ENCODE measurements around the gene PSMG2. TPM values are rescaled to one million over a fixed set of nuclear protein-coding genes. Genes with fewer than 3 reads are reported as not detected.
A peak's percentile ranks its signal among the peaks of the same experiment; 100 is the strongest.

PSMG2 gene
- 58.0 and 126 TPM in 2 replicates for total RNA-seq (ENCODE audit: low replicate concordance)

DNA sequence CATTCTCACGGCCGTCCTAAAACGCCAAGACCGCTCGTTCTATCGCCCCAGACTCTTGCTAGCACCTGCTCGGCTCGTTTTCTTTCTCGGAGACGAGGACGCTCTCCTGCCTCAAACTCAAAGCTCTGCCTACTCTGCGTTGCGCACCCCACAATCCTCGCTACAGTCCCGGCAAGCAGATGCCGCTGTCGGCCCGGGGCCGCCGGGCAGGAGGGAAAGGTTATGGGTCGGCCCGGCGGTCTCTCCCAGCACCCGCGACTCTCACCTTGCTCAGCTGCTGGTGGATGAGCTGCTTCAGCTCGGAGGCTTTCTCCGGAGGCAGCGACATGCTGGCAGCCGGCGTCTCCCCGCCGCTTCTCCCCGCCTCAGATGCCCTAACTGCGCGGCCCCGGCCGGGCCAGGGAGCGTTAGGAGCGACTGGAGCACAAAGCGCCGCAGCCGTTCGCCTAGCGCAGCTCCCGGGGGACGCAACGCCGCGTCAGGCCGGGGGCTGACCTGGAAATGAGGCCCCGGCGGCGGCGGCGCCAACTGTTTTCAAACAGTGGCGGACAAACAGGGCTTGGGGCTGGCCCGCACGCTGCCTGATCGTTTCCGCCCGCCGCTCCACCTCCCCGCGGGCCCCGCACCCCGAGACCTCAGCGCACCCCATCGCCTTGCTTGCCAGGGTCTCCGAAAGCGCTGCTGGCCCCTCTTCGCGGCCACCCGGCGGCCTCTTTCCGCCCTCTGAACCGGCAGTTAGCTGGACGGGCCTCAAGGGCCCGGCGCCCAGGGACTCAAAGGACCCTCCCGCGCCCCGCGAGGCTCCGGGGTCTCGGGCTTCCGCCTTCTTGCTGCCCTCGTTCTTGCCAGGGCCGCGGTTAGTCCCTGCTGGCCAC lies at the start of gene PSMG2, which contains the start of gene CEP76:
Gene PSMG2 (plus strand): TSS at position 822 of the 875 bp plus-strand sequence. CDS start 66 bp downstream, outside the sequence.
Gene CEP76 (minus strand): TSS at position 503 of the 875 bp plus-strand sequence. CDS start 175 bp downstream, at position 328.
- DNase-seq (ENCODE audit: low read depth): peak; percentile 88
- peak within 1 kb of the TSS; percentile 89 for H3K4me3 ChIP-seq (ENCODE audit: low read depth, low read length)
- TF ChIP-seq CTCF (IDR thresholded peaks at IDR 0.05; ENCODE audit: insufficient read depth, low read length): no peak

DNA sequence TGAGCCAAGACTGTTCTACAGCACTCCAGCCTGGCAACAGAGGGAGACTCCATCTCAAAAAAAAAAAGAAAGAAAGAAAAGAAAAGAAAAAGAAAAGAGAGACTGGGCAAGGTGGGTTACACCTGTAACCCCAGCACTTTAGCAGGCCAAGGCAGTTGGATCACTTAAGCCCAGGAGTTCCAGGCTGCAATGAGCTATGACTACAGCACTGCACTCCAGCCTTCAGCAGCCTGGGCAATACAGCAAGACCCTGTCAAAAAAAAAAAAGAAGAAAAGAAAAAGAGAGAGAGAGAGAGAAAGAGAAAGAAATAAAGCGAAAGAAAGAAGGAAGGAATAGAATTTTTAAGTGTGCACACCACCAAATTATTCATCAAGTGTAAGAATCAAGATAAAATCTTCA lies 47.9 kb upstream of the PSMG2 start:
- no peak for TF ChIP-seq CTCF (IDR thresholded peaks at IDR 0.05; ENCODE audit: insufficient read depth, low read length)
- H3K4me3 ChIP-seq (ENCODE audit: low read depth, low read length): no peak overlapping the region
- DNase-seq (ENCODE audit: low read depth): no peak

GRCh38 chr18:12656605-12656937 lies 46.3 kb upstream of the PSMG2 start:
- peak overlapping the region; percentile 91 for H3K4me3 ChIP-seq (ENCODE audit: low read depth, low read length)
- no peak for DNase-seq (ENCODE audit: low read depth)
- no peak for TF ChIP-seq CTCF (IDR thresholded peaks at IDR 0.05; ENCODE audit: insufficient read depth, low read length)

DNA sequence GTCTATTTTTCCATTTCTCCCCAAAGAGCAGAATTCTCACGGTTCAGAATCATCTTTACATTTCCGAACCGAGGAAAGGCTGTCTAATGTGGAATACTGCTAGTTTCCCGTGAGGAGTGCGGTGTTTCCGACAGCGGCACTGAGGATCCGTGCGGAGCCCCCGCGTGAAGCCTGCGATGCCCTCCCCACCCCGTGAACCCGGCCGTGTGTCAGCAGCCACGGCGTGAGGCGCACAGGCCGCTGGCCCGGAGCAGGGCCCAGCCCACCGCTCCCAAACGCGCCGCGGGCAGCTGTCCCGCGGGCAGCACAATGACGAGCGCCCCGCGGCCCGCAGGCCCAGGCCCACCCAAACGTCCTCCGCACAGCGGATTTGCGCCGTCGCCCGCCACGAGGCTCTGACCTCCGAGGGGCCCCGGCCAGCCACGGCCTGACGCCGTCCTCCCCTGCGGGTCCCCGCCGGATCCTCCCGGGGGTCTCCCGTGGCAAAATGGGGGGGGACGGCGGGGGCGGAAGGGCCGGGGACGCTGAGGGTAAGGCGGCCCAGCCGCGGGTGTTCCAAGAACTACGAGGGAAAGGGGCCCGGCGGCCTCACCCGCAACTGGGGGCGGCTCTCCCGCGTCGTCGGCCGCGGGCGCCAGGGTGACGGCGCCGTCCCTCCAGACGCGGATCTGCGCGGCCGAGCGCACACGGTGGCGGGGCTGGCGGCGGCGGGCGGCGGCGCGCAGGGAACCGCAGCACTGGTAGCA lies 45.7 kb upstream of the PSMG2 start:
- H3K4me3 ChIP-seq (ENCODE audit: low read depth, low read length): peak overlapping the region; percentile 91
- DNase-seq (ENCODE audit: low read depth): peak; percentile 51
- TF ChIP-seq CTCF (IDR thresholded peaks at IDR 0.05; ENCODE audit: insufficient read depth, low read length): no peak

DNA sequence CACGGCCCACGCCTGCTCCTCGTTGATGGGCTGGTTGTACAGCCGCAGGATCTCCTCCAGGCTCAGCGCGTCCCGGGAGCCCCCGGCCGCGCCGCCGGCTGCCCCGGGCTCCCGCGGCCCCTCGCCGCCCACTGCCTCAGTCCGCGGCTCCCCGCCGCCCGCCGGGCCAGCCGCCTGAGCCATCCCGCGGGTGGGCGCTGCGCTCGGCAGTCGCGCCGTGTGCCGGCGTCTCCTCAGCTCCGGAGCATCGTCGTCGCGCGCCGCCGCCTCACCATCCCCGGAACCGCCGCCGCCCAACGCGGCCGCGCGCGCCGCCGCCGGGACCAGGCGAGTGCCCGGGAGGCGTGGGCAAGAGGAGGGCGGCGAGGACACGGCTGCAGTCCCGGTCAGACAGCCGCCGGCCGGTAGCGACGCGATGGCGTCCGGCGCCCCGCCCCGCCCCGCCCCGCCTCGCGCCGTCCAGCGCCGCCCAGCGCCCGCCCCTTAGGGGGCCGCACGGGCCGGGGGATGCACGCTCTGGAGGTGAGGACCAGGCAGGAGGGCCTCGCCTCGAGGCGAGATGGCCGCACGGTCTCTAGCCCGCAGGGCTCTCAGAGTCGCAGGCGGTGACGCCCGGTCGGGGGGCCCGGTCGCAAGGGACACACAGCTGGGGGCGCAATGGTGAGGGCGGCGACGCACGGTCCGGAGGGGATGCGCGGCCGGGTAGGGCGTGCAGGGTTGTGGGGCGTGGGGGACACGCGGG lies 45.0 kb upstream of the PSMG2 start, which contains the start of gene SPIRE1:
Gene SPIRE1 (minus strand): TSS at position 424 of the 742 bp plus-strand sequence. CDS start 241 bp downstream, at position 183.
- TF ChIP-seq CTCF (IDR thresholded peaks at IDR 0.05; ENCODE audit: insufficient read depth, low read length): no peak
- peak within 1 kb of the TSS; percentile 91 for H3K4me3 ChIP-seq (ENCODE audit: low read depth, low read length)
- peak; percentile 32 for DNase-seq (ENCODE audit: low read depth)

DNA sequence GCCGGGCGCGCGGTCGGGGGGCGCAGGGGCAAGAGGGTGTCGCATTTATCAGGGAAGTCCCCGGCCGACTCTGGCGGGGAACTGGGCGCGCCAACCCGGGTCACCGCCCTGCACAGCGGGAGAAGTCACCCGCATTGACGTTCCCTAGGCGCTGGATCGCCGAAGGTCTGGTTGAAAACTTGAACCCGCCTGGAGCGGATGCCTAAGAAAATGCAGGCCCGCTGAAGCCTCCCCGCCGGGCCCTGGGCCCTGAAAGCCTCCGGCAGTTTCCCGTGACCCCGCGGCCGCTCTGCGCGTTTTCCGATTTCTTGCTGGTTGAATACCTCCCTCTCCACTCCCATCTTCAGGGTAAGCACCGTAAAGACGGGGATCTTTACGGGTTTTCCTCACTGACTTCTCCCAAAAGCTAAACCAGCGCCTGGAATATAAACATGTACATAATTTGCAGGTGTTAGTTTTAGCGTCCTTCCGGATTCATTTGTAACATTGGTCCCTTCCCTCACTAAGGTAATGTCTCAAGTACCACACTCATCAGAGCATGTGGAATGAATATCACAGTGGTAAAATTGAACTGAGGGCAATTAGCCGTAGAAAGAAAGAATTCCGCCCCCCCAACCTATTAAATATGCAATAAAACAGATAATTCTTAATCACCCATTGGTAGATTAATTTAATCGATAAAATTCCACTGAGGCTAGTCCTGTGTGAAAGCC lies 44.3 kb upstream of the PSMG2 start:
- H3K4me3 ChIP-seq (ENCODE audit: low read depth, low read length): peak overlapping the region; percentile 91
- peak; percentile 27 for DNase-seq (ENCODE audit: low read depth)
- no peak for TF ChIP-seq CTCF (IDR thresholded peaks at IDR 0.05; ENCODE audit: insufficient read depth, low read length)
